Body of pancreas (tissue), 4 donors: ENCODE results near the gene TTC27. TPM values are rescaled to one million over a fixed set of nuclear protein-coding genes. Genes with fewer than 3 reads are reported as not detected.

ENCODE experiments used
- ATAC-seq: fragments of 150-250 bp; one replicate; pipeline ENCODE4 v1.9.1; 2016
- DNase-seq, 4 donors: peaks; one replicate each; pipeline ENCODE4 v3.0.0-alpha.2; 2019
- H3K27ac ChIP-seq, 4 donors: fragments of 200-600 bp; sonication (generic); 1 replicate in 3 of 4; 2 replicates in 1 of 4; pipeline versions ENCODE4 v1.5.1 to v1.6.1; 2016 to 2019; ENCODE audit warnings: mild to moderate bottlenecking in 1 of 4, mixed read lengths in 1 of 4, moderate library complexity in 1 of 4
- H3K27me3 ChIP-seq, 2 donors: fragments of 200-600 bp; sonication (generic); one replicate each; pipeline ENCODE4 v1.6.0; 2016; ENCODE audit warnings: mild to moderate bottlenecking in 1 of 2
- H3K36me3 ChIP-seq, 2 donors: fragments of 200-600 bp; sonication (generic); replicated peaks in 1 of 2; 2 replicates each; pipeline ENCODE4 v1.5.1; 2016; ENCODE audit warnings: low read depth in 2 of 2; ENCODE audit not compliant: insufficient read depth in 1 of 2
- H3K4me1 ChIP-seq: fragments of 200-600 bp; sonication (generic); one replicate; pipeline ENCODE4 v1.6.0; 2016
- H3K4me3 ChIP-seq, 2 donors: fragments of 200-600 bp; sonication (generic); 1 replicate in 1 of 2; 2 replicates in 1 of 2; pipeline ENCODE4 v1.5.1; 2016 to 2019
- H3K9me3 ChIP-seq, 3 donors: fragments of 200-600 bp; sonication (generic); 1 replicate in 2 of 3; 2 replicates in 1 of 3; pipeline ENCODE4 v1.5.1; 2016
- POLR2A ChIP-seq, 3 donors: fragments of 450-650 bp; IDR thresholded peaks; one replicate each; pipeline ENCODE4 v1.6.1; 2016; ENCODE audit warnings: antibody characterized with exemption in 3 of 3, mild to moderate bottlenecking in 2 of 3
- WGBS, 2 donors: methylation state at CpG; one replicate each; pipeline ENCODE4 v1.1.5; 2017; 5-methylcytosine and 5-hydroxymethylcytosine counted together
- intact Hi-C: fragments of 100-400 bp; cut with DNase I; formaldehyde crosslinking; loops from one replicate; pipeline ENCODE4 v1.15.1; 2023
- total RNA-seq, 2 donors: library from RNA; depleted of rRNA; stranded (reverse); fragments of >200 nt; gene quantifications; one replicate each; pipeline ENCODE4 v1.1.0, GENCODE V29; 2016
- TF ChIP-seq, protein P1 (sequence below), 7 experiments: fragments of 450-650 bp in 4 of 7; fragments of 200-600 bp in 3 of 7; sonication (generic) in 3 of 7; IDR thresholded peaks; one replicate each; pipeline ENCODE4 v1.5.1; 2016 to 2019; ENCODE audit warnings: antibody characterized with exemption in 7 of 7

The TTC27 gene
- total RNA-seq, 2 donors from 2014 or later, result 5.6 to 9.3 TPM

DNA sequence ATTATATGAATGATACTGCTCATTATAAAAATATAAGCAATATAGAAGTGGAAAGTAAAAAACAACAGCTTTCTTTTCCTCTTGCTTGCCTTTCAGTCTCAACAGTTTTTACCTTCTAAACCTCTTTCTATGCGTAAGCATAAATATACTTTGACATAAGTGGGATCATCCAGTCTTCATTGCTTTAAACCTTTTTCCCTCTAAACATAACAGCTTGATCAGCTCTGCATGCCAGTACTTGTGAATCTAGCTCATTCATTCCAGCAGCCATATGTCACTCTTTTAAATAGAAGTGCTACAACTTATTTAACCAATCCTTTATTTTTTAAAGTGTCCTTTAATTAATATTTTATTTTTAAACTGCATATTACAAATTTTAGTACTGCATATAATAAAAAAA lies 88.1 kb downstream of the TTC27 start:
- no peak for TF ChIP-seq POLR2A (IDR thresholded peaks at IDR 0.05)
- TF ChIP-seq, protein P1, sequence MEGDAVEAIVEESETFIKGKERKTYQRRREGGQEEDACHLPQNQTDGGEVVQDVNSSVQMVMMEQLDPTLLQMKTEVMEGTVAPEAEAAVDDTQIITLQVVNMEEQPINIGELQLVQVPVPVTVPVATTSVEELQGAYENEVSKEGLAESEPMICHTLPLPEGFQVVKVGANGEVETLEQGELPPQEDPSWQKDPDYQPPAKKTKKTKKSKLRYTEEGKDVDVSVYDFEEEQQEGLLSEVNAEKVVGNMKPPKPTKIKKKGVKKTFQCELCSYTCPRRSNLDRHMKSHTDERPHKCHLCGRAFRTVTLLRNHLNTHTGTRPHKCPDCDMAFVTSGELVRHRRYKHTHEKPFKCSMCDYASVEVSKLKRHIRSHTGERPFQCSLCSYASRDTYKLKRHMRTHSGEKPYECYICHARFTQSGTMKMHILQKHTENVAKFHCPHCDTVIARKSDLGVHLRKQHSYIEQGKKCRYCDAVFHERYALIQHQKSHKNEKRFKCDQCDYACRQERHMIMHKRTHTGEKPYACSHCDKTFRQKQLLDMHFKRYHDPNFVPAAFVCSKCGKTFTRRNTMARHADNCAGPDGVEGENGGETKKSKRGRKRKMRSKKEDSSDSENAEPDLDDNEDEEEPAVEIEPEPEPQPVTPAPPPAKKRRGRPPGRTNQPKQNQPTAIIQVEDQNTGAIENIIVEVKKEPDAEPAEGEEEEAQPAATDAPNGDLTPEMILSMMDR (IDR thresholded peaks at IDR 0.05), result no peak

DNA sequence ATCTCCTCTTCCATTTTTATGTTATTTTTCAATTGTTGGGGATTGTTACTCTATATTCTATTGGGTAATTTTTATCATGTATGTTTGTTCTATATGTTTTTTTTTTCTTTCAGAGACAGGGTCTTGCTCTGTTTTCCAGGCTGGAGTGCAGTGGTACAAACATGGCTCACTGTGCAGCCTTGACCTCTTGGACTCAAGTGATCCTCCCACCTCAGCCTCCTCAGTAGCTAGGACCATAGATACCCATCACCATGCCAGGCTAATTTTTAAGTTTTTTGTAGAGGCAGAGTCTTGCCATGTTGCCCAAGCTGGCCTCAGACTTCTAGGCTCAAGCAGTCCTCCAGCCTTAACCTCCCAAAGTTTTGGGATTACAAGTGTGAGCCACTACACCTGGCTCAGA lies 88.7 kb downstream of the TTC27 start:
- no peaks in the 10 kb centered on the region for H3K9me3 ChIP-seq
- intact Hi-C loops, result no loop called here
- no peaks in the 10 kb centered on the region for H3K27me3 ChIP-seq
- TF ChIP-seq, protein P1 (IDR thresholded peaks at IDR 0.05), result no peak
- no peak for TF ChIP-seq POLR2A (IDR thresholded peaks at IDR 0.05)
- no peak for DNase-seq
- no peak for ATAC-seq
- no peak overlapping the region for H3K27ac ChIP-seq
- no peaks in the 10 kb centered on the region for H3K36me3 ChIP-seq
- no peak overlapping the region for H3K4me3 ChIP-seq
- H3K4me1 ChIP-seq, result peaks cover 27% of the 10 kb centered on the region

More for the DNA sequence above, 88.1 kb downstream of the TTC27 start:
- no peak for ATAC-seq
- intact Hi-C loops, result no loop called here
- Histone ChIP-seq H3K4me3 (no peak overlapping the region), H3K4me1 (peaks cover 33% of the 10 kb centered on the region), H3K27ac (no peak overlapping the region), H3K27me3 (no peaks in the 10 kb centered on the region), H3K9me3 (no peaks in the 10 kb centered on the region), H3K36me3 (no peaks in the 10 kb centered on the region)
- 84 to 100% methylated on average over 1 of the region's 1 CpG for WGBS, 2 donors
- DNase-seq, result no peak

DNA sequence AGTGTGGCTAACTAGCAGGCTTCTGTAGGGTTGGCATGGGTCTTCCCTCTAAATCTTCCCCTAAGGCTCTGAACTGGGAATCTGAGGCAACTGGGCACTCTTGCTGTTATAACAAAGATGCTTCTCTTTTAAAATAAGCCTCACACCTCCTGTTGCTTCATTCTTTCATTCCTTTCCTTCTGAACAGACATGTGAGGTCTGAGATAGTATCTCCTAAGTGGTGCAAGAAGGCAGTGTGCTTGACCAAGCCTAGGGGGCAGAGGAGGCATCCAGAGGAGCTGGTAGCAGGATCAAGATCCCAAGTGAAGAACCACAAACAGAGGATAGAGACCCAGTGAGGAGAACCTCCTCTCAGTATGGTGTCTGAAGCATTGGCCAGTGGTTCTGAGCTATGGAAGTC lies 90.9 kb downstream of the TTC27 start:
- no peak for ATAC-seq
- Histone ChIP-seq H3K27ac (no peak overlapping the region), H3K4me1 (peaks cover 11% of the 10 kb centered on the region), H3K36me3 (no peaks in the 10 kb centered on the region), H3K4me3 (no peak overlapping the region), H3K9me3 (no peaks in the 10 kb centered on the region), H3K27me3 (no peaks in the 10 kb centered on the region)
- DNase-seq, result no peak
- TF ChIP-seq, protein P1 (IDR thresholded peaks at IDR 0.05), result no peak
- TF ChIP-seq POLR2A (IDR thresholded peaks at IDR 0.05), result no peak
- intact Hi-C loops, result no loop called here

DNA sequence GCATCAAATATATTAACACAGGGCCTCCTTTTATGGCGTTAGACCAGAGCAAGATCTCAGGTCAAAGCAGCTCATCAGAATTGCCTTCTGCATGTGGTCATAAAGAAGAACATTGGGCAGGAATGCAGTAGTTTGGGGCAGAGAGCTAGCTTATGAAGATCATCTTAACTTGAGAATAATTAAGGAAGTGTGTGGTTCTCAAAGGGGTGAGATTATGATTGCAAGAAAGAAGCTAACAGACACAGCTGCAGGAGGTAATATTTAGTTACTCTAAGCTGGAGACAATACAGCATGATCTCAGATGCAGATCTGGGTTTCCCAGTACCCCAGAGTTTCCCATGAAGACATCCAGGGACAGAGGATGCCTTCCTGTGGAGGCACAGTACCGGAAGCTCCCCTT lies 91.6 kb downstream of the TTC27 start:
- no peak for TF ChIP-seq POLR2A (IDR thresholded peaks at IDR 0.05)
- TF ChIP-seq, protein P1 (IDR thresholded peaks at IDR 0.05), result no peak
- Histone ChIP-seq H3K36me3 (no peaks in the 10 kb centered on the region), H3K4me3 (no peak overlapping the region), H3K27ac (no peak overlapping the region), H3K4me1 (peaks cover 11% of the 10 kb centered on the region), H3K27me3 (no peaks in the 10 kb centered on the region), H3K9me3 (no peaks in the 10 kb centered on the region)
- DNase-seq, result no peak
- WGBS, 2 donors, result 88 to 89% methylated on average over 2 of the region's 2 CpGs
- no peak for ATAC-seq
- intact Hi-C loops, result no loop called here

DNA sequence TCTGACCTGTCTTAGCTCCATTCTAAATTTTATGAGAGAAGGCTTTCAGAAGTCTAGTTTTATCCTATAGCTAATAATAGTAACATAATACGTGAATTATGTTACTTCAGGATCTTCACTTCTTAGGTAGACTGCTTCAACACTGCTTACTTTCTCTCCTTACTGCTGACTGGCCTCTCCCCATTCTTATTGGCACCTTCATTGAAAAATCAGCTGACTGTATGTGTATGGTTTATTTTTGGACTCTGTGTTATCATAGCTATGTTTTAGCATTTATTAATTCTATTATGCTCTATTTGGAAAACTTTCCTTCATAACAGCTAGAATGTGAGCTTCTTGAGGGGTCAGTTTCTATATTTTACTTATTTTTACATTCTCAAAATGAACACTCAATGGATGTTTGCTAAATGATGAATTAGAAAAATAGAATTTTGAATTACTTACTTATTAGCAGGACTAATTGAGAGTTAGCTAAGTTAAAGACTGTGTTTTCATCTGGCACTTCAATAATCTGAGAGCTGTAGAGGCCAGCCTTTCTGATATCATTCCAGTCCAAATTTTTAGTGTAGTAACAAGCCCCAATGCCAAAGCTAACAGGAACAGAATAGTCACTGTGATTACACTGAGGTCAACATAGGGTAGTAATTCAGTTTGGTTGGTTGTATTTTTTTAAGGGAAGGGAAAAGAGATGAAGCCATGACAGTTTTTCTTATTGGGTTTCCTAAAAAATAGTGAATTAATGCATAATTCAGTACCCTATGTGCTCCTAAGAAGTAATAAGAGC lies 92.3 kb downstream of the TTC27 start:
- no peaks in the 10 kb centered on the region for H3K36me3 ChIP-seq
- DNase-seq, result no peak
- intact Hi-C loops, result no loop called here
- no peaks in the 10 kb centered on the region for H3K9me3 ChIP-seq
- H3K27ac ChIP-seq, result no peak overlapping the region
- no peak for ATAC-seq
- no peak overlapping the region for H3K4me3 ChIP-seq
- TF ChIP-seq, protein P1 (IDR thresholded peaks at IDR 0.05), result no peak
- H3K4me1 ChIP-seq, result peaks cover 11% of the 10 kb centered on the region
- no peaks in the 10 kb centered on the region for H3K27me3 ChIP-seq
- WGBS, 2 donors, result 62 to 80% methylated on average over 1 of the region's 1 CpG
